Measurements from ENCODE around the gene CDK4.

DNA sequence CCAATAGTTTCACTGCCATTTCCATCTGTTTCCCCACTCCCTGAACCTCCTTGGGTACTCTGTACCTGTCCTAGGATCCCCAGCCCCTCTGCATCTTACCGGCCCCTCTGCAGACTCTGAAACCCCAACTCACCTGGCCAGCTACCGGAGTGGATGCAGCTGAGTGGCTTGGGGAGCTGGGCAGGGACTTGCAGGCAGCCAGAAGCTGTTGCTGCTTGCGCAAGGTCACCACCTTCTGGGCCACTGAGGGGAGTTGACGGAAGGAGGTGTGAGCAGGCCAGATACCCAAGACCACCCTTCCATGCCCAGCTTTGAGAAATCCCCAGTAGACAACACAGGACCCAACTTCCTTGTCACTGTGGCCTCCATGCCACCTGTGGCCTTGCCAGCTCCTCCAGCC is 19.8 kb downstream of the CDK4 start:
- TF ChIP-seq, protein P1, sequence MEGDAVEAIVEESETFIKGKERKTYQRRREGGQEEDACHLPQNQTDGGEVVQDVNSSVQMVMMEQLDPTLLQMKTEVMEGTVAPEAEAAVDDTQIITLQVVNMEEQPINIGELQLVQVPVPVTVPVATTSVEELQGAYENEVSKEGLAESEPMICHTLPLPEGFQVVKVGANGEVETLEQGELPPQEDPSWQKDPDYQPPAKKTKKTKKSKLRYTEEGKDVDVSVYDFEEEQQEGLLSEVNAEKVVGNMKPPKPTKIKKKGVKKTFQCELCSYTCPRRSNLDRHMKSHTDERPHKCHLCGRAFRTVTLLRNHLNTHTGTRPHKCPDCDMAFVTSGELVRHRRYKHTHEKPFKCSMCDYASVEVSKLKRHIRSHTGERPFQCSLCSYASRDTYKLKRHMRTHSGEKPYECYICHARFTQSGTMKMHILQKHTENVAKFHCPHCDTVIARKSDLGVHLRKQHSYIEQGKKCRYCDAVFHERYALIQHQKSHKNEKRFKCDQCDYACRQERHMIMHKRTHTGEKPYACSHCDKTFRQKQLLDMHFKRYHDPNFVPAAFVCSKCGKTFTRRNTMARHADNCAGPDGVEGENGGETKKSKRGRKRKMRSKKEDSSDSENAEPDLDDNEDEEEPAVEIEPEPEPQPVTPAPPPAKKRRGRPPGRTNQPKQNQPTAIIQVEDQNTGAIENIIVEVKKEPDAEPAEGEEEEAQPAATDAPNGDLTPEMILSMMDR (IDR thresholded peaks at IDR 0.05 in 8 of 11, conservative IDR thresholded peaks at IDR 0.05 in 3 of 11): no peak
- TF ChIP-seq POLR2A (IDR thresholded peaks at IDR 0.05): no peak

Data from spleen (tissue), 7 donors.